GM12872 (cell line): ENCODE measurements around the gene KIR3DL1.
"Not testable (repeated sequence)": the region's sequence is repeated elsewhere in the genome, so short reads cannot be mapped to it uniquely, and the experiment has no call there.

Experiments used
- TF ChIP-seq, protein P1 (sequence below): IDR thresholded peaks from 3 replicates; pipeline ENCODE4 v1.5.1; 2011; ENCODE audit warnings: low read depth, mild to moderate bottlenecking, low read length, moderate library complexity; ENCODE audit not compliant: insufficient read depth

Gene KIR3DL1

DNA sequence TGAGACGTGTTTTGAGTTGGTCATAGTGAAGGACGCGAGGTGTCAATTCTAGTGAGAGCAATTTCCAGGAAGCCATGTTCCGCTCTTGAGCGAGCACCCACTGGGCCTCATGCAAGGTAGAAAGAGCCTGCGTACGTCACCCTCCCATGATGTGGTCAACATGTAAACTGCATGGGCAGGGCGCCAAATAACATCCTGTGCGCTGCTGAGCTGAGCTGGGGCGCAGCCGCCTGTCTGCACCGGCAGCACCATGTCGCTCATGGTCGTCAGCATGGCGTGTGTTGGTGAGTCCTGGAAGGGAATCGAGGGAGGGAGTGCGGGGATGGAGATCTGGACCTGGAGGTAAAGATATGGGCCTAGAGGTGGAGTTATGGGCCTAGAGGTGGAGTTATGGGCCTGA, at the start of gene KIR3DL1:
Gene KIR3DL1 (plus strand): TSS at position 218 of the 400 bp plus-strand sequence.
- TF ChIP-seq, protein P1, sequence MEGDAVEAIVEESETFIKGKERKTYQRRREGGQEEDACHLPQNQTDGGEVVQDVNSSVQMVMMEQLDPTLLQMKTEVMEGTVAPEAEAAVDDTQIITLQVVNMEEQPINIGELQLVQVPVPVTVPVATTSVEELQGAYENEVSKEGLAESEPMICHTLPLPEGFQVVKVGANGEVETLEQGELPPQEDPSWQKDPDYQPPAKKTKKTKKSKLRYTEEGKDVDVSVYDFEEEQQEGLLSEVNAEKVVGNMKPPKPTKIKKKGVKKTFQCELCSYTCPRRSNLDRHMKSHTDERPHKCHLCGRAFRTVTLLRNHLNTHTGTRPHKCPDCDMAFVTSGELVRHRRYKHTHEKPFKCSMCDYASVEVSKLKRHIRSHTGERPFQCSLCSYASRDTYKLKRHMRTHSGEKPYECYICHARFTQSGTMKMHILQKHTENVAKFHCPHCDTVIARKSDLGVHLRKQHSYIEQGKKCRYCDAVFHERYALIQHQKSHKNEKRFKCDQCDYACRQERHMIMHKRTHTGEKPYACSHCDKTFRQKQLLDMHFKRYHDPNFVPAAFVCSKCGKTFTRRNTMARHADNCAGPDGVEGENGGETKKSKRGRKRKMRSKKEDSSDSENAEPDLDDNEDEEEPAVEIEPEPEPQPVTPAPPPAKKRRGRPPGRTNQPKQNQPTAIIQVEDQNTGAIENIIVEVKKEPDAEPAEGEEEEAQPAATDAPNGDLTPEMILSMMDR: not testable (repeated sequence)

DNA sequence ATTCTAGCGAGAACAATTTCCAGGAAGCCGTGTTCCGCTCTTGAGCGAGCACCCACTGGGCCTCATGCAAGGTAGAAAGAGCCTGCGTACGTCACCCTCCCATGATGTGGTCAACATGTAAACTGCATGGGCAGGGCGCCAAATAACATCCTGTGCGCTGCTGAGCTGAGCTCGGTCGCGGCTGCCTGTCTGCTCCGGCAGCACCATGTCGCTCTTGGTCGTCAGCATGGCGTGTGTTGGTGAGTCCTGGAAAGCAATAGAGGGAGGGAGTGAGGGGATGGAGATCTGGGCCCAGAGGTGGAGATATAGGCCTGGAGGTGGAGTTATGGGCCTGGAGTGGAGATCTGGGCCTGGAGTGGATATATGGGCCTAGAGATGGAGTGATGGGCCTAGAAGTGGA, 46.6 kb upstream of the KIR3DL1 start, which contains the start of gene KIR2DL1:
Gene KIR2DL1 (plus strand): TSS at position 148 of the 400 bp plus-strand sequence. CDS start 58 bp downstream, at position 206.
- TF ChIP-seq, protein P1: not testable (repeated sequence)

DNA sequence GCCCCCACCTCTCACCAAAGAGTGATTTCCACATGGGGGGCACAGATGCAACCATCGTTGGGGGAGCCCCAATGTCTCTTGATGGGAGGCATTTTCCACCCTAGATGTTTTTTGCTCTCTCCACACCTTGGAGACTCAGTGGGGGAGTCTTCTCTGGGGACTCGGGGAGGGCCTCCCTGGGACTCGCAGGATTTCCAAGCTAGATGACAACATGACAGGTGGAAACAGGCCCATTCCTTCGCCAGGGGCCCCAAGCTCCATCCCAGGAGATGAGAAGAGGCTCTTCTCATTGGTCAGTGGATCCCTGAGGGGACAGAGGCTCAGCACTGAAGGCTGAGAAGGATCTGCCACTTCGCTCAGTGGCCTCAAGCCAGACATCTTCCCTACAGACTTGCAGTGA, 25.6 kb upstream of the KIR3DL1 start:
- TF ChIP-seq, protein P1: no peak

DNA sequence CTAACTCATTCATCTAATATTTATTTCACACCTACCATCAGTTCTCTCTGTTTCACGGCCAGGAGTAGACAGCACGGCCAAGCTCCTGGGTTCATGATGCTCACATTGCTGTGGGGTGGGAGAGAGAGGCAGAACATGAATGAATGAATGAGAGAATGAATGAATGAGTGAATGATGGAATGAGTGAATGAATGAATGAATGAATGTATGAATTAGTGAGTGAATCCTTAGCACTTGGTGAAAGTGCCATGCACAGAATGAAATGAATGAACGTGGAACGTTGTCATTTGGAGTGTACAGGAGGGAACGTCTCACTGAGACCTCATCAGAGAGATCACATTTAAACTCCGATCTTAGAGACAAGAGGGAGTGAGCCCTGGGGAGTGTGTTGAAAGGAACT, 24.8 kb upstream of the KIR3DL1 start:
- TF ChIP-seq, protein P1: no peak

DNA sequence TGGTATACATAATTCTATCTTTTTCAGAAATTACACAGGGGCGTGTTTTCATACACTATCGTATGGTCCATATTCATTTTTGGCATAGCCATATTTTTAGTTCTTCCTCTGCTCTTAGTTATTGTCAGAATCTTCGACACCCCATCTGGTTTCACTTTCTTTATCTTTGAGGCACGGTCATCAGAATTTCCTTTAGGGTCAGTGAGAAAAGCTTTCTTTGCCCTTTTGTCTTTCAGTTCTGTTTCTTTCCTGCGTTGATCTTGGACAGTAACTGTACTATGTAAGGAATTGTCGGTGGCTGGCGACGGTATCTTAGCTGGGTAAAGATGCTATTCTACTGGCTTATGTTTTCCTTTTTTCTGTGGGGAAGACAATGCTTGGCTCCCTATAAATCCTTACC, 23.5 kb upstream of the KIR3DL1 start:
- TF ChIP-seq, protein P1: no peak

DNA sequence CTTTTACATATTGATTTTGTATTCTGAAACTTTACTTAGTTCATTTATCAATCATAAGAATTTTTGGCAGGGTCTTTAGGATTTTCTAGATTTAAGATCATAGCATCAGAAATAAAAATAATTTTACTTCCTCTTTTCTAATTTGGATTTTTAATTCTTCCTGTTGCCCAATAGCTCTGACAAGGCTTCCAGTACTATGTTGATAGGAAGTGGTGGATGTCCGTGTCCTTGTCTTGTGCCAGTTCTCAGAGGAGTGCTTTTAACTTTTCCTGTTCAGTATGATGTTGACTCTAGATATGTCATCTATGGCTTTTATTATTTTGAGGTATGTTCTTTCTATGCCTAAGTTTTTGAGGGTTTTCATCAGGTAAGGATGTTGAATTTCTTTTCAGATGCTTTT, 20.5 kb upstream of the KIR3DL1 start:
- TF ChIP-seq, protein P1: no peak

DNA sequence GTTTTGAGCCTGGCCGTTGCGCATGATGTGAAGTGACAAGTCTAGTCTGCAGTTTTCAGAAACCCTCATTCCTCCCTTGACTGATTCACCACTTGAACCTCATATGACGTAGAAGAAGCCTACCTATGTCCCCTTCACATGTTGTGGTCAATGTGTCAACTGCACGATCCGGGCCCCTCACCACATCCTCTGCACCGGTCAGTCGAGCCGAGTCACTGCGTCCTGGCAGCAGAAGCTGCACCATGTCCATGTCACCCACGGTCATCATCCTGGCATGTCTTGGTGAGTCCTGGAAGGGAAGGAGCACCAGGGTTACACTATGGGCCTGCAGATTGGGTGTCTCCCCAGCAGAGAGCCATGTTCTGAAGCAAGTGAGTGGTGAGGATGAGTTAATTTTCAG, 12.9 kb upstream of the KIR3DL1 start, which contains the start of gene KIR2DL4:
Gene KIR2DL4 (plus strand): TSS at position 201 of the 400 bp plus-strand sequence. CDS start 42 bp downstream, at position 243.
- TF ChIP-seq, protein P1: no peak
